Superior temporal gyrus (tissue), 1 donor: ENCODE data around the gene TP53I13.

ENCODE experiments used
- DNase-seq: peaks from one replicate; pipeline ENCODE4 v3.0.0-alpha.2; 2016; ENCODE audit errors: extremely low spot score

Gene TP53I13

DNA sequence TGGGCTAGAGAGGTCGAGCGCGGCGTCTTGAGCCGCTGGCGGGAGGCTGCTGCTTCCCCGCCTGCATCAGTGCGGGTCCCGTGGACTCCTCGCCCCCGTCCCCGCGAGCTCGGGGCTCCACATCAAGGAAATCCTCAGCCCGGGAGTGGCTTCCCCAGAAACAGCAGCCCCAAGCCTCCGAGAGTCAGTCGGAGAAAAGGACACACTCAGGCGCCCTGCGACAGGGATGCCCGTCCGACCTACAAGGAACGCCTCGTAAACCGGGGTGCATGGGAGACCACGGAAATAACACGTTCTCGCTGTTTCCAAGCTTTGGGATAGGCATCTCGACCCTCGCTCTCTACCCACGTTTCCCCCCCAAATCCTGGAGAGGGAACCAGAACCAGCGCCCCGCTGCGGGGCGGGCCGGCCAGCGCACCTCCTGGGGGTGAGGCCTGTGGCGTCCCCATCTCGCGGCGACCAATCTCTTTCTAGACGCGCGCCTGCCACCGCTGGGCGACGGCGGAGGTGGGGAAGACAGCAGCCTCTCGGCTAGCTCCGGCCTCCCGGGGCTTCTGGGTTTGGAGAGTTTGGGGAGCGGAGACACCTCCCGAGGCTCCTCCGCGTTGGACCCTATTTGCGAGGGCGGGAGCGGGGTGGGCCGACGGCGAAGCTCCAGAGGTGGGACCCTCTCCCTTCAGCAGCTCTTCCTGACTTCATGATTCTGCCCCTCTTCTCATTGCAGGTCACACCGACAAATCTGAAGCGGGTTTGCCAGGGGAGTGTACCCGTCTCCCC is 759 bp upstream of the TP53I13 start:
- DNase-seq: no peak

DNA sequence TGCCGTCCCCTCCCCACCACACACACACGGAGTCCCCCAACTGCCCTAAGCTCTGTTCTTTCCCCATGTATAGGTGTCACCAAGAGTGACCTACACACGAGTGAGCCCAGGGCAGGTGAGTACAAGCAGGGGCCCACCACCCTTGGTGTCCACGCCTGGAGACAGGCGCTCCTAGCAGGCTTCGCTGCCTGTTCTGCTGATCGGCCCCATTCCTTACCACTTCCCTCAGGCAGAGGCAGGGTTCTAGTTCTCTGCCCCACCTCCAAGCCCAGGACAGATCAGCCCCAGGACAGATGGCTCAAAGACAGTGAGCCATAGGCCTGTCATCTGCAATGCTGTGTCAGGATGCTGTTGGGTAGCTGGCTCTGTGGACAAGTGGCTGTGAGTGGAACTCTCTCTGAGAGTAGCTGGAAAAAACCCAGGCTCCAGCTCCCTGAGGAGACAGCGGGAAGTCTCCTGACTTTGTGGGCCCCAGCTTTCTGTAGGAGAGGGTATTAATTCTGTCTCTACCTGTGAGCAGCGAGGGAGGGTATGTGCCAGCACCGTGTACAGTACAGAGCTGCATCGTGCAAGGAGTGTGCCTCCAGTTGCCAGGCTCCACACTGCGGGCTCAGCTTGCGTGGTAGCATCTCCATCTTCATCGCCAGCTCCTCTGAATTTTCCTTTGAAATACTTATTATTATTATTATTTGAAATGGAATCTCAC is 897 bp downstream of the TP53I13 start:
- no peak for DNase-seq

DNA sequence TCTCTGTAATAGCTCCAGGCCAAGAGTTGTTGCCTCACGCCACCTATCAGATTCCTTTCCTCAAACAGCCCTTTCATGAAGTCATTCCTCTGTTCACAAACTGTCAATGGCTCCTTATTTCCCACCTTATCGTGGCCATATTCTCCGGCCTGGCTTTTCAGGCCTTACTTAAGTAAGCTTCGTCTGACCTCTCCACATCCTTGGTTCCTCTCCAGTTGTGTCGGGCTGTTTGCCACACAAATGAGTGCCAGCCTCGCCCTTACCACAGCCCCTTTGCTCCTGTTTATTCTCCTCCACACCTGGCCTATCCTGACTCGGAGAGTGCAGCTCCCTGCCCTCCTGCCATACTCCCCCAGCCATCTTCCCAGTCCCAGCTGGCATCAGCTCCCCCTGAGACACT is 2.0 kb downstream of the TP53I13 start:
- no peak for DNase-seq

DNA sequence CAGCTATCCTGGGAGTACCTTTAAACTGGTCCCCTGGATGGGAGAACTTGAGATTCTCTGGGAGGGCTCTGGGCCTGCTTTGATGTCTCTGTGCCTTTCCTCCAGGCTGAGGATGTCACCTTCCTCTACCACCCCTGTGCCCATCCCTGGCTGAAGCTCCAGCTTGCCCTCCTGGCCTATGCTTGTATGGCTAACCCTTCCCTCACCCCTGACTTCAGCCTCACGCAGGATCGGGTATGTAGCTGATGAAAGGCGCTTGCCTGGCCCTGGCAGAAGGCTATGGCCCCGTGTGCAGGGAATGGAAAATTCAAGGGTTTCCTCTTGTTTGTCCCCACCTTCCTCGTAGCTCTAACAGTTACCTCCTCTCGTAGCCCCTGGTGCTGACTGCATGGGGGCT is 3.0 kb downstream of the TP53I13 start:
- no peak for DNase-seq

DNA sequence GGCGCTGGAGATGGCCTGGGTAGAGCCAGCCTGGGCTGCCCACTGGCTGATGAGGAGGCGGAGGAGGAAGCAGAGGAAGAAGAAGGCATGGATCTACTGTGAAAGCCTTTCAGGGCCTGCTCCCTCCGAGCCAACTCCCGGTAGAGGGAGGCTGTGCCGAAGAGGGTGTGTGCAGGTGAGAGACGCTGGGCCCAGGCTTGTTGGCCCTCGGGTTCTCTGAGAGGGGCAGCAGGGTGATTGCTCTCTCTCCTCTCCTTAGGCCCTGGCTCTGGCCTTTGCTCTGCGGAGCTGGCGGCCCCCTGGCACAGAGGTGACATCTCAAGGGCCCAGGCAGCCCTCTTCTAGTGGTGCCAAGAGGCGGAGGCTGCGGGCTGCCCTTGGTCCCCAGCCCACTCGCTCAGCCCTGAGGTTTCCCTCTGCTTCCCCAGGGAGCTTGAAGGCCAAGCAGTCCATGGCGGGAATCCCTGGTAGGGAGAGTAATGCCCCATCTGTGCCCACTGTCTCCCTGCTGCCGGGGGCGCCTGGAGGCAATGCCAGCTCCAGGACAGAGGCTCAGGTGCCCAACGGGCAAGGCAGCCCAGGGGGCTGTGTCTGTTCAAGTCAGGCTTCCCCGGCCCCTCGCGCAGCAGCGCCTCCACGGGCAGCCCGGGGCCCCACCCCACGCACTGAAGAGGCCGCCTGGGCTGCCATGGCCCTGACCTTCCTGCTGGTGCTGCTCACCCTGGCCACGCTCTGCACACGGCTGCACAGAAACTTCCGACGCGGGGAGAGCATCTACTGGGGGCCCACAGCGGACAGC is 3.6 kb downstream of the TP53I13 start:
- DNase-seq: no peak

DNA sequence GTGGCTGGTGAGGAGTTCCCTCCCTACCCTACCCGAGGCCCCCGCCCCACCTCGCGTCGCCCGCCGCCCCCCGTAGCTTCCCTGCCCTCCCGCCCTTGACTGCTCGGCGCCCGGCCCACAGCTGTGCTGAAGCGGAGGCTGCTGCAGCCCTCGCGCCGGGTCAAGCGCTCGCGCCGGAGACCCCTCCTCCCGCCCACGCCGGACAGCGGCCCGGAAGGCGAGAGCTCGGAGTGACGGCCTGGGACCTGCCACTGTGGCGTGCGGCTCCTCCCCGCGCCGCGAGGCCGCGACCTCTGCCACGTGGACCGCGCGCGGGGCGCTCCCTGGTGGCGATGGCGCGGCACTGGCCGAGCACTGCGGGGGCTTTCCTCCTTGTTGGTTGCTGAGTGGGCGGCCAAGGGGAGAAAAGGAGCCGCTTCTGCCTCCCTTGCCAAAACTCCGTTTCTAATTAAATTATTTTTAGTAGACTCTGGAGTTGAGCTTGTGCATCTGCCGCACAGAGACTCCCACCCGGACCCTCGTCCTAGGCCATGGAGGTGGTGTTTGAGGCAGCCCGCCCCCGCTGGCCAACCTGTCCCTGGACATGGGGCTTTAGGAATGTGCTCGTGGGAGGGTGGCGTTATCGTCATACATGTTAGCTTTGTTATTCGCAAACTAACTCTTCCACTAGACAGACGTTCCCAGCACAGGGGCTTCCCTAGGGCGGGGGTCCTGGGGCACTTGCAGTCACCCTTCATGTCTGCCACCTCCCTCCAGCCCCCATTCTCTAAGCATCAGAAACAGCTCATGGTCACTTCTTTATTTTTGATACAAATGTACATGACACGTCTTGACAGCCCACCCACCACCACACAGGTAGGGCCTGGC is 4.4 kb downstream of the TP53I13 start:
- DNase-seq: no peak

DNA sequence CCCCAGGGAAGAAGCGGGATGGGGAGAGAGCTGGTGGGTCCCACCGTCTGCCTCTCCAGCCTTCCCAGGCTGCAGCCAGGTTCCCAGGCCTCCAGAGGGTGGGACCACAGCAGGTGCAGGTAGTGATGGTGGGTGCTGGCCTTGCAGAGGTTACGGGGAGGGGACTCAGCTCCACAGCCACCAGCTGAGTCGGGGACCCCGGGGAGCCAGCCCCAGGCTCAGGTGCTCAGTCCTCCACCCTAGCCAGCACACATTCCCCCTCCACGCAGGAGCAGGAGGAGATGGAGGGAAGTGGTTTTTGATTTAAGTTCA is 5.0 kb downstream of the TP53I13 start:
- DNase-seq: no peak

DNA sequence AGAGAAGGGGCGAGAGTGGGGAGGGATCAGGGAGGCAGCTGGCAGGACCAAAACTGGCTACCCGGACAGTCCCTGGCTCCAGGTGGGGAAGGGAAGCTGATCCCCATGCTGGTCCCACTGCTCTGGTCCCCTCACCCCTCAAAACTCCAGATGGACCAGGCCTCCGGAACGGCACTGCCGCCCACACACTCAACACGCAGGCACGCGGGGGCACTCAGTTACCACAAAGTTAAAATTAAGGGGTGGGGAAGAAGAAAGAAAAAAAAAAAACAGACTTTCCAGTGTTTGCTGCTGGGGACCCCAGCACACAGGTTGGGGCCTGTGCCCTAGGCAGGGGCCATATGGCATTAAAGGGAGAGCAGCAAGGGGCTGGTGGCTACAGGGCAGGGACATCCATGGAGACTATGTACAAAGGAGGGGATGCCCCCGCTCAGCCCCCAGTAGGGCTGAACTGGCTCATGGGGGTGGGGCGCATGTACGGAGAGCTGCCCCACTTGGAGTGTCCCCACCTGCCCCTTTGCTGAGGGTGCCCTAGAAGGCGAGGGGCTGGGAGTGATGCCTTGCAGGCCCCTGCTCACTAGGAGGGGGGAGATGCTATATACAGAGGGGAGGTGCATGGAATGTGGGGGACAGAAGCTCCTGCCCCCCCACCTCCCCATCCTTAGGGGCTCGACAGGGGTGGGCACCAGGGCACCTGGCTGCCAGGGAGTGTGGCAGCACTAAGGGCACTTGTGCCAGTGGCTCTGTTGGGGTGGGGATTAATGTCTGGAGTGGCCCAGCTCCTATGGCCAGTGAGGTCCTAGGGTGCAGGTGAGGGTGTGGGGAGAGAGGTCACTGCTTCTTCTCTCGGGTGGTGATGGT is 5.6 kb downstream of the TP53I13 start:
- peak; percentile 6 for DNase-seq

DNA sequence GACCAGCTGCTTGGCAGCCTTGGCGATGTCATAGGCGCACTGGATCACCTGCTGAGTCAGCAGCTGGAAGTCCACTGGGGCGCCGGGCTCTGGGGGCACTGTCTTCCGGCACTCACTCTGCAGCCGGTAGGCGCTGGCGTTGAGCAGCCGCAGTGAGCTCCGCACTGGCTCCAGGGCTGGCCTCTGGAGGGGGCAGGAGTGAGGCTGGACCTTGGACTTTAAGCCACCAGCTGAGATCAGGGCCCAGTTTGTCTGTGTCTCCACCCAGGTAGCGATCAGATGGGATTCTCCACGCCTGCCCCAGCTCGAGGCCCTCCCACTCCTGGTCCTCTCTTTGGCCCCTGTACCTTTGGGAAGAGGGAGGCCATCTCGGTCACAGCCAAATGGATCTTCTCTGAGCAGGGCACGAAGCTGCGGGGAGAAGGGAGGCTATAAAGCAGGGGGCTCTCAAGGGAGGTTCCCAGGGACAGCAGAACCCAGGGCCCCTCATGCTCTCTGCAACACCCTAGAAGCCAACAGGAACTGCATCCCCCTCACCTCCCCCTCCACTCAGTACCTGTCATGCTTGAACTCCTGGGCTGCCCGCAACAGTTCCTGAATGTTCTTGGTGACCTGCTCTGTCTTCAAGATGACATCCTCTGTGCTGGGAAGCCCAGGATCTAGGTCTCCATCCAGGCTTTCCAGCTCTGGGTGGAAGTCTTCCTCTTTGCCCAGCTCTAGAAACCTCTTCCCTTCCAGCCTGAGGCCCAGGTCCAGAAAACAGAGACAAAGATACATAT is 6.4 kb downstream of the TP53I13 start:
- DNase-seq: peak; percentile 5

DNA sequence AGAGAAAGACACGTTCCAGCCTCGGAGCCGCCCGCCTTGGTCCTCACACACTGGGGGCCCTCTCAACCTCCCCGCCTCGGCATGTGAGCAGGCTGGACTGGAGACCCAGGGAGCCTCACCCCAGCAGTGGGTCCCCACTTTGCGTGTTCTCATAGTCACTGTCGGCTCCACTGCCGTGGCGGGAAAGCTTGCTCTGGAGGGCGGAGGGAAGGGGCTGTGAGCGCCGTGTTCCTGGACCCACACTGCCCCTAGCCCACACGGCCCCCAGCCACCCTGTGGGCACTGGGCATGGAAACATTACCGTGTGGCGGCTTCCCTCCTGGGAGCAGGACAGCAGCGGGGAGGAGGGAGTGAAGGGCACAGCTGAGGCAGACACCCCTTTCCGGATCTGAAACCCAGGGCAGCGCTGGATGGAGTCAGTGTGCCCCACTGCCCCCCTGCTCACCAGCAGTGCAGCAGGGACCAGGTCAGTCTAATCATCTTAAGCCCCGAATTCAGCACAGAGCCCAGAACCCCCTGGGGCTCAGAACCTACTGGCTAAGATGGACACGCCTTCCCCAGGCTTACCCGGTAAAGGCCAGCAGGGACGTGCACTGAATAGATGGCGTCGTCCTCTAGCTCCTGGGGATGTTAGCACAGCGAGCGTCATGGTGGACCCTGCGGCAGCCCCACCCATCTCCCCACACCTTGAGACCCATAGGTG is 7.2 kb downstream of the TP53I13 start:
- DNase-seq: peak; percentile 2

DNA sequence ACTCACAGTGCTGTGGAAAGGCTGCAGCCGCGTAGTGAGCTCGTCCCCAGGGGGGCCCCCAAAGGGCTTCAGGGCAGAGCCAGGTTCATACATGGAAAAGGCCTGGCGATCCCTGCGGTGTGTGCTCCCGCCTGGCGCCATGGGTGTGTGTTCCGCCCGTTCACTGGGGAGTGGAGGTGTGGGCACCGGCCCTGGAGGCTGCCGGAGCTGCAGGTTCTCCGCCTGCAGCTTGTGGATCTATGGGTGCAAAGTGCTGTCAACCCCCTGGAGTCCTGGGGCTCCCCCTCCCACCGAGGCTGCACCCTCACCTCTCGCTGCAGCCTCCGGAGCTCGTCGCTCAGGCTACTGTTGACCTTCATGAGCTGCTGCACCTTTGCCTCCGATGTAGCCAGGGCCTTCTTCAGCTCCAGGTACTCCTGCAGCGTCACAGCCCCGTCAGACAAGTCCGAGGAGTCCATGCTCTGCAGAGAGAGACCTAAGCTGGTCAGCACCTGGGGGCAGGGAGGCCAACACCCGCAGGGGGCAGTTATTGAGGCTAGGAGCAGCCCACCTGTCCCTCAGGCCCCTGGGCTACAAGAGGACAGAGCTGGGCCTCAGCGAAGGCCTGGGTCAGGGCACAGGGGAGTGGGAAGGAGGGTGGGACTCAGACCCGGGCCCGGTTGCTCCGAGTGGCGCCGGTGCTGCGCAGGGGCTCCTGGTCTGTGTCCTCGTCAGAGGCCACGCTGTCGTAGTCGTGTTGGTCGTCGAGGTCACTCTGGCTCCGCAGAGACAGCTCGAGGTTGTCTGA is 7.9 kb downstream of the TP53I13 start:
- DNase-seq: no peak

DNA sequence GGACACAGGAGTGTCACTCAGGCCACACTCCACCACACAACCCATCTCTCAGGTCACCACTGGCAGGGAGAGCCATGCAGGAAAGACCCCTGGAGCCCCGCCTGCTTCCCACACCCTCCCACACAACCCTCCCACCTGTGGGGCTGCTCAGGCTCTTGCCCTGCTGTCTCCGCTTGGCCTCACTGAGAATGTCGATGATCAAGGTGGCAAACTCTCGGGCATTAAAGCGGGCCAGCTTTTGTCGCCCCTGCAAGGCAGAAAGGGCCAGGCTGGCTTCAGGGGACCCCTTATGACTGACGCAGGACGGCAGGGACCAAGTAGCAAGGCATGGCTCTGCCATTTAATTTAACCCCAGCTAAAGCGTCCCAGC is 8.5 kb downstream of the TP53I13 start:
- DNase-seq: no peak

DNA sequence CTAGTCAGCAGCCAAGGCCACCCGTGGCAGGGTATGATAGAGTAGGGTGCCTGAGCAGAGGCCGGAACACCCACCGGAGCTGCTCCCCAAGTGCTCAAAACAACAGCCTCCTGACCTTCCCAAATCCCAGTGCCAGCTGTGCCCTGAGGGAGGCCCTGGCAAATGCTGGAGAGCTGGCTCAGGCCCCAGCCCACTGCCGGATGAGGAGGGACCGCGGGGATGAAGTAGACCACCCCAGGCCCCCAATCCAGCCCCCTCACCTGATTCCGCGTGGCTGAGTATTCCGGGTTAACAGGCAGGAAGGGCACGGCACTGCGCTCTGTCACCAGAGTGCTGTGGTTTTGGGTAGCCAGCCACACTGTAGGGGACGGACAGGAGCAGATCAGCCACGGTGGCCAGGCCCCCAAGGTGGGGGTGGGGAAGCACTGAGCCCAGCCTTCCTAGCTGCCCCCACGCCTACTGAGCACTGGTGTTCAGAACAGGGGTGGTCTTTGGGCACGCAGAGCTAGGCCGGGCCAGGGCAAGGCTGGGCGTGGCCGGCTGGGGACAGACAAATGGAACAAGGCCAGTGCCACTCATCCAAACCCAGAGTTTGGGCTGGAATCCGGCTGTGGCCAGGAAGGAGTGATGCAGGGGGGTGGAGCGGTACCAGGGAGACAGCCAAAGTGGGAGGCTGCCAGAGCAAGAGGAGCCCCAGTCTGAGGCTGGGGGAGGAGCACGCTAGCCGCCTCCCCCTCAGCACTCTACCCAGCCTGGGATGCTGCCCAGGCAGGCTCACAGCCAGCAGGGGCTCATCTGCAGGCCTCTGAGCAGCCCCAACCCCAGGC is 9.1 kb downstream of the TP53I13 start:
- peak; percentile 69 for DNase-seq

DNA sequence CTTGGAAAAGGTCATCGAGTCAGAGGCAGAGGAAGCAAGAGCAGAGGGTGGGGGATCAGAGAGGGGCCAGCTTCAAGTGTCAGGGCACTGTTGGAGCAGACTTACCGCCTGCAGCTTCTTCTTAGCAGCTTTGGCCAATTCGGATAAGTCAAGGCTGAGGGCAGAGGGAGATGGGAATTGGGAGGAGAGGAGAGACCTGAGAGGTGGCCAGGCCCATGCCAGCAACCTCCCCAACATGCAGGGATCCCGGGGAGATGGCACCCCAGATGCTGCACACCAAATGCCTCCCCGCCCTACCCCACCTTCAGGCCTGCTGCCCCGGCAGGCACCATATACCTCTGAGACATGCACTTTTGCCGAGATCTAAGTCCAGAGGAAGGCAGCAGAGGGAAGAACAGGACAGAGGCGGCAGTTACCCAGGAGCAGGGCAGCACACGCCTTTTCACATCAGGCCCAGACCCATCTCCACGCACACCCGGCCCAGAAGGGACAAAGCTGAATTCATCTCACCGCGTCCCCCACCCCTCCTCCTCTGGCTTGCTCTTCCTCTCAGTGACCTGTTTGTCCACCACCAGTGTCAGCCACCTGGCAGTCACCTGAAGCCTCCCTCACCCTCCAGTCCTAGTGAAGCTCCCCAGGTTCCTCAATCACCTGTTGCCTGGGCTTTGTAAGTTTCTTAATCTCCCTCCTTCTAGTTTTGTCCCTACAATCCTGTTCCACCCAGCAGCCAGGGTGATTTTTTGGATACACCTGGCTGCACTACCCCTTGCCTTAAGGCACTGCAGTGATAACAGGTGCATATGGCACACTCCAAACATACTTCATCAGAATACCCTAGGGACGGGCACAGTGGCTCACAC is 10.4 kb downstream of the TP53I13 start:
- DNase-seq: no peak

DNA sequence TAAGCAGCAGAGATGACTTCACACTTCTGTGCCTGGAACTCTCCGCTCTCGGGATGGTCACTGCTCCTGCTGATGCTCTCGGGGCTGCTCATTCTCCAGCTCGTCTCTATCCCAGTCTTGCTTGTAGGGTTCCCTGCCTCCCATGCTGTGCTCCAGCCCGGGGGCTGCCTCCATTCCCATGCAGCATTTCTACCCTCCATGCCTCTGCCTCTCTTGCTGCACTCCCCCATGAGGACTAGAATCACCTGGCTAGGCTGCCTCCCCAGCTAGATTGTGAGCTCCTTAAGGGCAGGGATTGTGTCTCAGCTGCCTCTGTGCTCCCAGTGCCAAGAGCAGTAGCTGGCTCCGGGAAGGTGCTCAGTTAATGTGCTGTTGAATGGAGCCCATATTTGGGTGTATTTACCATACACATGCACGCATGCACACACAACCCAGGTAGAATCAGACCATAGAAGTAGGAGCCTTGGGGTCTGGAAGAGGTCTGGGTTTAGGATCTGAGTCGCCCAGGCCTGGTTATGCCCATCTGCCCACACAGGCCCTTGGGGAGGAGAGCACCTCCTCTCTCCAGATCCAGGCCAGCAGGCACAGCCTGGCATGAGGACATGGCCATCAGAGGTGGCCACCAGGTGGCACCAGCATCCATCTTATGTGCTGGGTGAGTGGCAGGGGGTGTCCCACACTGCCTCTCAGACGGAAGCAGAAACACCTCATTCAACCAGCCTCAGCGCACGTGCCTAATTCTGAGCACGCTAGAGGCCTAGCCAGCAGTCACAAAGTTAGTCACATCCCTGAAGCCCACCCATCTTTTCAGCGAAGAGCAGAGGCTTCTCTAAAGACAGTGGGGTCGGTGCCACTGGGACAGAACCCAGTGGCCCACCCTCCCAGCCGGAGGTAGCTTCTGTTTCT is 11.6 kb downstream of the TP53I13 start:
- peak; percentile 97 for DNase-seq
